ENCODE results near the gene SRSF10.

- TF ChIP-seq CTCF (IDR thresholded peaks at IDR 0.05; ENCODE audit: insufficient read depth, low read length, poor library complexity, severe bottlenecking) (no peak), EZH2phosphoT487 (conservative IDR thresholded peaks at IDR 0.05; ENCODE audit: low read length) (no peak)
Measured at GRCh38 chr1:24010650-24011049, 30.5 kb upstream of the SRSF10 start.

All from SU-DHL-6 (cell line).